Measurements from ENCODE around the gene LDB3. TPM values are rescaled to one million over a fixed set of nuclear protein-coding genes. Genes with fewer than 3 reads are reported as not detected.

LDB3 gene
- total RNA-seq, 2 donors from 2014 or later: 0.11 TPM; not detected in 1

DNA sequence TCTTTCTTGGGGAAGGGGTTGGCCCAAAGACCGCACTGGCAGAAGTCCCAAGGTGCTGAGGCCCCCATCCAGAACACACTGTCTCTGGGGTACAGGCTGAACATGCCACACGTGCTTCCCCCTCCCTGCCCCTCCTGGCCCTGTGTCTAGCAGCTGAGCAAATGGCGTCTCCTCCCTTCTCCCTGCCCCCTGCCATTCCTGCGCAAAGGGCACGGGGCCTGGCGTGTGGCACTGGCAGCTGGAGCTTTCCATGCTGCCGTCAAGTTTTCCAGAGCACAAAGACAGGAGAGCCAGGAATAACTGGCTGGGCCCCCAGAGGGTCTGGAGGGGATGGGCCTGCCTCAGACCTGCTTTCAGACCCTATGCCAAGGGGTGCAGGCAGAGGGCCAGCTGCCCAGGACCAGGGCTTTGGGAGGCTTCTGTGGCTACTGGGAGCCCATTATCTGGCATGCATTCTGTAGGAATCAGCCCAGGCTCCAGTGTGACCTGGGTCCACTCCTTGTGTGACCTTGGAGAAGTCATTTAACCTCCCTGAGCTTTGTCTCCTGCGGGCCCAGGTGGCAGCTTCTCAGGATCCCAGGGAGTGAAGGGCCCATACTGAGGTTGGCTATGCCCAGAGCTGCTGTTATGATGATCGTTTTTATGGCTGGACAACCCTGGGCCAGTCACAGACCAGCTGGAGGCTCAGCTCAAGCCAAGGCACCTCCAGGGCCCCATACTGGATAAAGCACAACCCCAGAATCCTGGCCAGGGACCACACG lies 710 bp upstream of the LDB3 start:
- Mint-ChIP-seq H3K4me1 (no peaks in the 10 kb centered on the region), H3K9me3 (no peaks in the 10 kb centered on the region), H3K36me3 (ENCODE audit: low read depth) (no peaks in the 10 kb centered on the region), H3K27ac (no peak overlapping the region), H3K4me3 (no peak overlapping the region), H3K27me3 (no peaks in the 10 kb centered on the region)
- ATAC-seq (replicated peaks): no peak

GRCh38 chr10:86670290-86670811 lies 2.0 kb downstream of the LDB3 start:
- Mint-ChIP-seq H3K4me3 (no peak overlapping the region), H3K4me1 (no peaks in the 10 kb centered on the region), H3K27me3 (no peaks in the 10 kb centered on the region), H3K27ac (no peak overlapping the region), H3K9me3 (no peaks in the 10 kb centered on the region), H3K36me3 (ENCODE audit: low read depth) (no peaks in the 10 kb centered on the region)
- no peak for ATAC-seq (replicated peaks)

GRCh38 chr10:86670876-86671275 lies 2.6 kb downstream of the LDB3 start:
- ATAC-seq (replicated peaks): no peak
- H3K4me1 Mint-ChIP-seq: no peaks in the 10 kb centered on the region
- no peaks in the 10 kb centered on the region for H3K36me3 Mint-ChIP-seq (ENCODE audit: low read depth)
- H3K9me3 Mint-ChIP-seq: no peaks in the 10 kb centered on the region
- H3K27ac Mint-ChIP-seq: no peak overlapping the region
- no peak overlapping the region for H3K4me3 Mint-ChIP-seq
- no peaks in the 10 kb centered on the region for H3K27me3 Mint-ChIP-seq

DNA sequence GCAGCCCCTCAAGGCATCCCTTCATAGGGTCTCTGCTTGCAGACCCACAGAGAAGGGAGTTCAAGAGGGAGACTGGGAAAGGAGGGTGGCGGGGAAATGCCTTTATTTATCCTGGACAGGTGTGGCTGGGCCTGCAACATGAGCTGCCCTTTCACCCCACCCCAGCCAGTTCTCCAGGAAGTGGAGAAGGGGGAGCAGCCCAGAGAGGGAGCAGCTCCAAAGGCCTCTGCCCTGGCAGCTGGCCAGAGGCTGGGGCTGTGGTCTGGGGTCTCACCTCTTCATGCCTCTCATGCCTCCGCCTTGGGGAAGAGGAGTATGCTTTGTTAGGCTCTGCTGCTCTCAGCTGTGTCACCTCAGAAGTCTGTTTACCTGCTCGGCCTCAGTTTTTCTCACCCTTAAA lies 3.1 kb downstream of the LDB3 start:
- Mint-ChIP-seq H3K4me1 (no peaks in the 10 kb centered on the region), H3K27me3 (no peaks in the 10 kb centered on the region)

DNA sequence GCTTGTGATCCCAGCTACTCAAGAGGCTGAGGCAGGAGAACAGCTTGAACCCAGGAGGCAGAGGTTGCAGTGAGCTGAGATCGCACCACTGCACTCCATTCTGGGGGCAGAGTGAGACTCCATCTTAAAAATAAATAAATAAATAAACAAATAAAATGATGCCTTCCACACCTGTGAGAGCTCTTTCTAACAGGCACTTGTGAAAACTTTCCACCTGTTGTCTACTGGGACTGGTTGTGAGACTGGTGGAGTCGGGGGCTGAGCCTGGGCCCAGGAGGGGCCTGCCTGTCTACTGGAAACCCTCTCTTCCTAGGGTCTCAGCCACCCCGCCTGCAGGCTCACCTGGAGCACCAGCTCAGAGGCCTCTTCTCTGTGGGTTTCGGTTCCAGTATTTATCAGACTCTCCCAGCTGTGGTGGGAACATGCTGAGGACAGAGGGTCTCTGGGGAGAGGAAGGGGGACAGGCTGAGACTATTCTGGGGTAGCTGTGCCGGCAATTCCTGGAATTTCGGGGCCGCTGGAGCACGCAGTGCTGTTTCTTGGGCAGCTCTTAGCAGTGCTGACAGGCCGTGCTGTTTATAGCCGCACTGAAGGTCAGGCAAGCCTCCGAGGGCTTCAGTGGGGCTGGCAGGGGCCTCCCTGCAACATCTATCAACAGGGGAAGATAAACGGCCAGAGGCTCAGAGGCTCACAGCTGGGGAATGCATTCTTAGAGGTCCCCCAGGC lies 3.8 kb downstream of the LDB3 start:
- Mint-ChIP-seq H3K27me3 (no peaks in the 10 kb centered on the region), H3K9me3 (no peaks in the 10 kb centered on the region), H3K27ac (no peak overlapping the region), H3K4me3 (no peak overlapping the region), H3K4me1 (no peaks in the 10 kb centered on the region), H3K36me3 (ENCODE audit: low read depth) (no peaks in the 10 kb centered on the region)
- no peak for ATAC-seq (replicated peaks)

More for the DNA sequence above, 3.1 kb downstream of the LDB3 start:
- Mint-ChIP-seq H3K36me3 (ENCODE audit: low read depth) (no peaks in the 10 kb centered on the region), H3K4me3 (no peak overlapping the region), H3K27ac (no peak overlapping the region), H3K9me3 (no peaks in the 10 kb centered on the region)
- no peak for ATAC-seq (replicated peaks)

GRCh38 chr10:86673216-86673826 lies 5.0 kb downstream of the LDB3 start:
- Mint-ChIP-seq H3K27ac (no peak overlapping the region), H3K36me3 (ENCODE audit: low read depth) (no peaks in the 10 kb centered on the region), H3K4me1 (no peaks in the 10 kb centered on the region), H3K9me3 (no peaks in the 10 kb centered on the region), H3K4me3 (no peak overlapping the region), H3K27me3 (no peaks in the 10 kb centered on the region)
- ATAC-seq (replicated peaks): no peak

GRCh38 chr10:86673827-86674581 lies 5.7 kb downstream of the LDB3 start:
- Mint-ChIP-seq H3K36me3 (ENCODE audit: low read depth) (no peaks in the 10 kb centered on the region), H3K9me3 (no peaks in the 10 kb centered on the region), H3K4me1 (no peaks in the 10 kb centered on the region), H3K27me3 (no peaks in the 10 kb centered on the region), H3K4me3 (no peak overlapping the region), H3K27ac (no peak overlapping the region)
- ATAC-seq (replicated peaks): no peak

DNA sequence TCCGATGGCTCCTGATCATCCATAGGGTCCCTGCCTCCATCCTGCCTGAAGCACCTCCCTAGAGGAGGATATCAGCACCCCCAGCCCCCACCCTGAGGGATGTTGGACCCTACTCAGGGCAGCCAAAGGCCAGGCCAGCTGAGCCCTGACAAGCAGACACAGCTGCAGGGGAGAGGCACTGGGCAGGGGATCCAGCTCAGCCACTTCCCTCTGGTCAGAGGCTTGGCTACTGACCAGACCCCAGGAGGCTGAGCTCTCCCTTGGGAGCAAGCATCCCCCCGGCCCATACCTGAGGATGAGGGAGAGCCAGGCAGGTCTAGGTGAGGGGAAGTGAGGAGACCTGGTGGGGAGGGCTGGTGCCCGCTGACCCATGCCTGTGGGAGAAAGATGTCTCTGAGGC lies 6.6 kb downstream of the LDB3 start:
- H3K36me3 Mint-ChIP-seq (ENCODE audit: low read depth): no peaks in the 10 kb centered on the region
- no peaks in the 10 kb centered on the region for H3K4me1 Mint-ChIP-seq
- no peak for ATAC-seq (replicated peaks)
- H3K9me3 Mint-ChIP-seq: no peaks in the 10 kb centered on the region
- no peak overlapping the region for H3K4me3 Mint-ChIP-seq
- no peak overlapping the region for H3K27ac Mint-ChIP-seq
- no peaks in the 10 kb centered on the region for H3K27me3 Mint-ChIP-seq

DNA sequence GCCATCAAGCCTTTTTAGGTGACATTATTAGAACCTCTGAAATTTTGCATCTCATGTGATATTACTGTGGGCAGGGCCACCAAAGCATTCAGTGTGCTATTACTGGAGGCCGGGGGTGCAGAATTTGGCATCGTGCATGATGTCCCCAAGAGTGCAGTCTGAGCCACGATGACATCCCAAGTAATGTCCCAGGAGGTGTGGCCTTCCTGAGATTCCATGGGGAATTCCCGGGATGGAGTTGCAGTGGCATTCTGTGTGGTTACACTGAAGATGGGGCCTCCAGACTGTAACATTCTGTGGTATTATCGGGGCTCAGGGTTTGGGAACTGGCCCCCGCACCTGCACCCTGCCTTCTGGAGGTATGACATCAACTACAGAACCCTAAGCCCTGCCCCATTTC lies 9.1 kb downstream of the LDB3 start:
- Mint-ChIP-seq H3K36me3 (ENCODE audit: low read depth) (no peaks in the 10 kb centered on the region), H3K9me3 (no peaks in the 10 kb centered on the region), H3K4me3 (no peak overlapping the region), H3K27me3 (peaks cover 5% of the 10 kb centered on the region), H3K27ac (no peak overlapping the region), H3K4me1 (no peaks in the 10 kb centered on the region)
- no peak for ATAC-seq (replicated peaks)

DNA sequence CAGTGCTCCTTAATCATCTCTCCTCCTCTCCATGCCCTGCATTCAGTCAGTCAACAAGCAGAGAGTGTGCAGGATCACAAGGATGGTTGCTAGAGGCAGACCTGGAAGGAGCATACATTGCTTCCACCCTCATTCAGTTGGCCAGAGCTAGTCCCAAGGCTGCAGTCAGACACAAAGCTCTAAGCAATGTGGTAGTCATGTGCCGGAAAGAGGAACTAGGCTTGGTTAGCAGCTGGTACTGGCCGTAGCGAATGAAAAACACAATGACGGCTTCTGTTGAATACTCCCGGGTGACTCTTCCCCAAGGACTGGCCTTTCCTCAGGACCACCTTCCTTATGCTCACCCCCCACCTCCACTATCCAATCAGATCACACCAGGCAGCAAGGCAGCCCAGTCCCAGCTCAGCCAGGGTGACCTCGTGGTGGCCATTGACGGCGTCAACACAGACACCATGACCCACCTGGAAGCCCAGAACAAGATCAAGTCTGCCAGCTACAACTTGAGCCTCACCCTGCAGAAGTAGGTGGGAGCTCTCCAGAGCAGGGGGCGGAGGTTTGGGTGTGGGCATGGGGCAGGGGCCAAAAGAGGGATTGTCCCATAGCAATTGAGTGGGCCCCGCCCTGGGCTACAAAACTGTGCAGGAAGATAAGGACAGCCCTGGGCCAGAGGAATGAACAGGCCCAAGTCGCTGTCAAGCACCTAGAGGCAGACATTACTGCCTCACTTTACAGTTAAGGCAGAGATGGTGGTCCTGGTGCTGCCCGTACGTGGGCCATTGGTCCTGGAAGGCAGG lies 10.9 kb downstream of the LDB3 start:
- no peaks in the 10 kb centered on the region for H3K9me3 Mint-ChIP-seq
- H3K4me3 Mint-ChIP-seq: no peak overlapping the region
- peaks cover 9% of the 10 kb centered on the region for H3K27me3 Mint-ChIP-seq
- no peaks in the 10 kb centered on the region for H3K4me1 Mint-ChIP-seq
- no peaks in the 10 kb centered on the region for H3K36me3 Mint-ChIP-seq (ENCODE audit: low read depth)
- no peak for ATAC-seq (replicated peaks)
- no peak overlapping the region for H3K27ac Mint-ChIP-seq

DNA sequence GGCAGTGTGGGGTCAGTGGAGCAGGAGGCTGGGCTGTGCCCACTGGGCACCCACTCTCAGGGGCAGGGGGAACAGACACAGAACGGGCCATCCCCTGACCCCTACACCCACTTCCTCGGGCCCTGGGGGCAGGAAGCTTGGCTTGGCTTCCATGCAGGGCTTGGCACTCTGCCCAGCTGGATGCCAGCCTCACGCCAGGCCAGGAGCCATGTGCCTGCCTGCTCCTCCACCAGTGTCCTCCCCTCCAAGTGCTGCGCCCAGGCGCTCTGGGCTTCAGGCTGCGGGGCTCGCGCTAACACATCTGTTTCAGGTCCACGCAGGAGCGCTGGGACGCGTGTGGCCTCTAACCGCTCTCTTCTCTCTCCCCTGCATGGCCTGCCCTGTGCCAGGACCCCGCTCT lies 12.7 kb downstream of the LDB3 start:
- no peak for ATAC-seq (replicated peaks)
- H3K27ac Mint-ChIP-seq: no peak overlapping the region
- no peaks in the 10 kb centered on the region for H3K9me3 Mint-ChIP-seq
- no peaks in the 10 kb centered on the region for H3K36me3 Mint-ChIP-seq (ENCODE audit: low read depth)
- H3K27me3 Mint-ChIP-seq: peaks cover 12% of the 10 kb centered on the region
- no peak overlapping the region for H3K4me3 Mint-ChIP-seq
- no peaks in the 10 kb centered on the region for H3K4me1 Mint-ChIP-seq

- Mint-ChIP-seq H3K9me3 (no peaks in the 10 kb centered on the region), H3K27ac (no peak overlapping the region), H3K4me1 (no peaks in the 10 kb centered on the region), H3K27me3 (peaks cover 12% of the 10 kb centered on the region), H3K36me3 (ENCODE audit: low read depth) (no peaks in the 10 kb centered on the region), H3K4me3 (no peak overlapping the region)
- no peak for ATAC-seq (replicated peaks)
These were observed 13.5 kb downstream of the LDB3 start for GRCh38 chr10:86681722-86682386.

DNA sequence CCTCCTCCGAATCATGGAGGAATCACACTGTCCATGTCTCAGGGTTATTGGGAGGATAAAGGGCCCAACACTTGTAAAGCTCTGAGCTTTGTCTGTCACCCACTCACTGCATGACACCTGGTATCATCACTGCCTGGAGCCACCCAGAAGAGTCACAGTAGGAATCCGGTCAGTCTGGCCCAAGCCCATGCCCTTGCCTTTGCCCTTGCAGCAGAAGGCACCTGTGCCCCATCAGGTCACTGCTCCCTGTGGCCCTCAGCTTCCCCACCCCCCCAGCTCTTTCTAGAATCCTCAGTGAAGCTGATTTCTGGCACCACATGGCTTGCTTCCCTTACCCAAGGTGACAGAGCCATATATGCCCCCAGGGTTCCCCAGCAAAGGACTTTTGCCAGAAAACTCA lies 14.4 kb downstream of the LDB3 start:
- Mint-ChIP-seq H3K27me3 (peaks cover 12% of the 10 kb centered on the region), H3K36me3 (ENCODE audit: low read depth) (no peaks in the 10 kb centered on the region), H3K4me1 (no peaks in the 10 kb centered on the region), H3K27ac (no peak overlapping the region), H3K9me3 (no peaks in the 10 kb centered on the region), H3K4me3 (no peak overlapping the region)
- no peak for ATAC-seq (replicated peaks)

All from activated T-helper 17 cell treated with anti-CD3 and anti-CD28 coated beads, Interleukin-2, amount 50 U/mL, for 72 hours (primary cell).